Chondrocyte (in vitro differentiated cells): Measurements from ENCODE around the gene EPB41L1. TPM values are rescaled to one million over a fixed set of nuclear protein-coding genes. Genes with fewer than 3 reads are reported as not detected.

Source experiments
- DNase-seq: peaks from one replicate; pipeline ENCODE4 v3.0.0; 2021; ENCODE audit warnings: mixed read lengths, low spot score
- H3K27ac Mint-ChIP-seq: one replicate; pipeline ENCODE4 v1.8.0; 2021; ENCODE audit warnings: mild to moderate bottlenecking, moderate library complexity, mixed read lengths; ENCODE audit not compliant: unreplicated experiment
- H3K27me3 Mint-ChIP-seq: 2 replicates; pipeline ENCODE4 v1.8.0; 2021; ENCODE audit warnings: low read depth, mixed read lengths
- H3K36me3 Mint-ChIP-seq: 2 replicates; pipeline ENCODE4 v1.8.0; 2021; ENCODE audit warnings: low read depth, mixed read lengths
- H3K4me1 Mint-ChIP-seq: 2 replicates; pipeline ENCODE4 v1.8.0; 2021; ENCODE audit warnings: low read depth, mild to moderate bottlenecking, mixed read lengths
- H3K4me3 Mint-ChIP-seq: one replicate; pipeline ENCODE4 v1.8.0; 2021; ENCODE audit warnings: mild to moderate bottlenecking, moderate library complexity, mixed read lengths; ENCODE audit not compliant: unreplicated experiment
- H3K9me3 Mint-ChIP-seq: 2 replicates; pipeline ENCODE4 v1.8.0; 2021; ENCODE audit warnings: low read depth, mixed read lengths
- CTCF ChIP-seq: fragments of 200-600 bp; sonication (generic); IDR thresholded peaks from 2 replicates; pipeline ENCODE4 v1.5.0; 2021; ENCODE audit warnings: antibody characterized with exemption, mild to moderate bottlenecking, moderate library complexity
- long read RNA-seq: library from polyadenylated mRNA; stranded (forward); transcript quantifications from one replicate; pipeline ENCODE4 v2.0.0, GENCODE V29; 2021
- total RNA-seq: library from RNA; stranded (reverse); gene quantifications from 3 replicates; pipeline ENCODE4 v1.2.1, GENCODE V29; 2021

The EPB41L1 gene
- 41.1 to 42.7 TPM (median 42.1 TPM) in 3 replicates for total RNA-seq
- long read RNA-seq, partial matches to known transcripts, result 1 of 16 reads
- long read RNA-seq, other reads (novel, unspliced or antisense), result 15 of 16 reads

GRCh38 chr20:36154700-36155628 lies at the start of gene EPB41L1:
Gene EPB41L1 (plus strand): TSS chr20:36154740. CDS start chr20:36173778, 19,038 bp downstream.
- Mint-ChIP-seq H3K9me3 (no peaks in the 10 kb centered on the region), H3K4me1 (peaks cover 44% of the 10 kb centered on the region), H3K27ac (peak within 1 kb of the TSS; percentile 12), H3K36me3 (no peaks in the 10 kb centered on the region), H3K27me3 (no peaks in the 10 kb centered on the region), H3K4me3 (peak within 1 kb of the TSS; percentile 77)
- no peak for DNase-seq
- TF ChIP-seq CTCF, result peak; percentile 16

GRCh38 chr20:36104856-36105255 lies 49.7 kb upstream of the EPB41L1 start:
- H3K4me1 Mint-ChIP-seq, result peaks cover 36% of the 10 kb centered on the region
- H3K27me3 Mint-ChIP-seq, result no peaks in the 10 kb centered on the region
- no peak overlapping the region for H3K27ac Mint-ChIP-seq
- H3K4me3 Mint-ChIP-seq, result no peak overlapping the region
- H3K36me3 Mint-ChIP-seq, result no peaks in the 10 kb centered on the region
- no peaks in the 10 kb centered on the region for H3K9me3 Mint-ChIP-seq
- TF ChIP-seq CTCF, result no peak
- DNase-seq, result no peak

- no peak overlapping the region for H3K4me3 Mint-ChIP-seq
- no peaks in the 10 kb centered on the region for H3K27me3 Mint-ChIP-seq
- no peak for TF ChIP-seq CTCF
- DNase-seq, result no peak
- peaks cover 35% of the 10 kb centered on the region for H3K4me1 Mint-ChIP-seq
- no peaks in the 10 kb centered on the region for H3K9me3 Mint-ChIP-seq
- H3K36me3 Mint-ChIP-seq, result no peaks in the 10 kb centered on the region
- no peak overlapping the region for H3K27ac Mint-ChIP-seq
Measured at GRCh38 chr20:36105711-36106226, 48.8 kb upstream of the EPB41L1 start.

- Mint-ChIP-seq H3K4me3 (no peak overlapping the region), H3K4me1 (peaks cover 28% of the 10 kb centered on the region), H3K9me3 (no peaks in the 10 kb centered on the region), H3K27ac (no peak overlapping the region), H3K27me3 (no peaks in the 10 kb centered on the region), H3K36me3 (no peaks in the 10 kb centered on the region)
- no peak for DNase-seq
- TF ChIP-seq CTCF, result no peak
Measured at GRCh38 chr20:36106606-36107005, 47.9 kb upstream of the EPB41L1 start.

GRCh38 chr20:36107881-36108280 lies 46.7 kb upstream of the EPB41L1 start:
- no peak for TF ChIP-seq CTCF
- H3K4me3 Mint-ChIP-seq, result no peak overlapping the region
- H3K9me3 Mint-ChIP-seq, result no peaks in the 10 kb centered on the region
- peaks cover 1% of the 10 kb centered on the region for H3K27me3 Mint-ChIP-seq
- H3K4me1 Mint-ChIP-seq, result peaks cover 23% of the 10 kb centered on the region
- H3K36me3 Mint-ChIP-seq, result no peaks in the 10 kb centered on the region
- no peak for DNase-seq
- H3K27ac Mint-ChIP-seq, result no peak overlapping the region
